RWPE2 (cell line): ENCODE results near the gene GTF2IRD1.

ENCODE experiments used
- ATAC-seq: fragments of 200-7000 bp; cut with Tn5 transposase; 3 replicates; pipeline ENCODE4 v1.9.1; 2021; ENCODE audit warnings: low read depth
- DNase-seq: peaks from one replicate; pipeline ENCODE4 v3.0.0-alpha.2; 2020; ENCODE audit warnings: low spot score
- H3K27ac ChIP-seq: fragments of 450-650 bp; 2 replicates; pipeline ENCODE4 v1.5.1; 2017; ENCODE audit warnings: mild to moderate bottlenecking; ENCODE audit not compliant: poor library complexity, severe bottlenecking
- H3K27me3 ChIP-seq: fragments of 250-450 bp; sonication (Bioruptor Pico); 2 replicates; pipeline ENCODE4 v1.5.1; 2021; ENCODE audit warnings: mild to moderate bottlenecking, moderate library complexity; ENCODE audit not compliant: insufficient read depth, poor library complexity, severe bottlenecking
- H3K36me3 ChIP-seq: fragments of 250-450 bp; sonication (Bioruptor Pico); 2 replicates; pipeline ENCODE4 v1.5.1; 2020; ENCODE audit warnings: low read depth, mild to moderate bottlenecking, moderate library complexity
- H3K4me1 ChIP-seq: fragments of 250-450 bp; sonication (Bioruptor Pico); 2 replicates; pipeline ENCODE4 v1.5.1; 2021; ENCODE audit warnings: mild to moderate bottlenecking, moderate library complexity; ENCODE audit not compliant: insufficient read depth, poor library complexity, severe bottlenecking
- H3K4me3 ChIP-seq: fragments of 250-450 bp; sonication (Bioruptor Pico); 2 replicates; pipeline ENCODE4 v1.5.1; 2021; ENCODE audit warnings: mild to moderate bottlenecking, moderate library complexity; ENCODE audit not compliant: severe bottlenecking
- H3K9me3 ChIP-seq: fragments of 250-450 bp; sonication (Bioruptor Pico); 2 replicates; pipeline ENCODE4 v1.5.1; 2021; ENCODE audit warnings: mild to moderate bottlenecking, moderate library complexity; ENCODE audit not compliant: severe bottlenecking
- TF ChIP-seq, protein P1 (sequence below): fragments of 450-650 bp; IDR thresholded peaks from one replicate; pipeline ENCODE4 v1.5.1; 2017; ENCODE audit warnings: mild to moderate bottlenecking, moderate library complexity; ENCODE audit not compliant: poor library complexity, severe bottlenecking

Gene GTF2IRD1

DNA sequence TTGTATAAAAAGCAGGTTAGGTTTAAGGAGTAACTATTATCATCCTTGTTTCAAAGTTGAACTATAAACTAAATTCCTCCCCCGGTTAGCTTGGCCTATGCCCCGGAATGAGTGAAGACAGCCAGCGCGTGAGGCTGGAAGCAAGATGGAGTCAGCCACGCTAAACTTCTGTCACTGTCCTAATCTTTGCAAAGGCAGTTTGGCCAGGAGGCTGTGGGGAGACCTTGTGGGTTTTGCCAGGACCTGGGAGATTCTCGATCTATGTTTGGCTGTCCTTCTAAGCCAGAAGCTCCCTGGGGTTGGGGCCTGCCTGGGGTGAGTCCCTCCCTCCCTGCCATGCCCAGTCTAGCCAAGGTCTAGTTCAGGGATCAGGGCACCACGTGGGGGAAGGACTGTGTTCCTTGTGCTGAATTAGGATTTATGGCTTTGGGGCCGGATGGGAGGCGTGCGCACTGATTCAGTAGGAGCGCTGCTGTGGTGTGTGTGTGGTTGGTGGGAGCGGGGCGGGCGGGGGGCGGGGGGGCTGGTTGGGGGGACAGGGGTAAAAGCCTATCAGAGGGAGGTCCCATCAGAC, 871 bp upstream of the GTF2IRD1 start:
- Histone ChIP-seq H3K4me1 (peaks cover 11% of the 10 kb centered on the region), H3K27ac (peak overlapping the region; percentile 92), H3K27me3 (no peaks in the 10 kb centered on the region), H3K9me3 (no peaks in the 10 kb centered on the region), H3K36me3 (peaks cover 4% of the 10 kb centered on the region; the same call in 1 of the 2 replicates), H3K4me3 (peak overlapping the region; percentile 53)
- DNase-seq = no peak
- TF ChIP-seq, protein P1, sequence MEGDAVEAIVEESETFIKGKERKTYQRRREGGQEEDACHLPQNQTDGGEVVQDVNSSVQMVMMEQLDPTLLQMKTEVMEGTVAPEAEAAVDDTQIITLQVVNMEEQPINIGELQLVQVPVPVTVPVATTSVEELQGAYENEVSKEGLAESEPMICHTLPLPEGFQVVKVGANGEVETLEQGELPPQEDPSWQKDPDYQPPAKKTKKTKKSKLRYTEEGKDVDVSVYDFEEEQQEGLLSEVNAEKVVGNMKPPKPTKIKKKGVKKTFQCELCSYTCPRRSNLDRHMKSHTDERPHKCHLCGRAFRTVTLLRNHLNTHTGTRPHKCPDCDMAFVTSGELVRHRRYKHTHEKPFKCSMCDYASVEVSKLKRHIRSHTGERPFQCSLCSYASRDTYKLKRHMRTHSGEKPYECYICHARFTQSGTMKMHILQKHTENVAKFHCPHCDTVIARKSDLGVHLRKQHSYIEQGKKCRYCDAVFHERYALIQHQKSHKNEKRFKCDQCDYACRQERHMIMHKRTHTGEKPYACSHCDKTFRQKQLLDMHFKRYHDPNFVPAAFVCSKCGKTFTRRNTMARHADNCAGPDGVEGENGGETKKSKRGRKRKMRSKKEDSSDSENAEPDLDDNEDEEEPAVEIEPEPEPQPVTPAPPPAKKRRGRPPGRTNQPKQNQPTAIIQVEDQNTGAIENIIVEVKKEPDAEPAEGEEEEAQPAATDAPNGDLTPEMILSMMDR = no peak
- ATAC-seq = peak; percentile 36

GRCh38 chr7:74454021-74454924, 567 bp downstream of the GTF2IRD1 start:
- peak overlapping the region; percentile 92 for H3K27ac ChIP-seq
- TF ChIP-seq, protein P1 = no peak
- no peak for ATAC-seq
- H3K4me3 ChIP-seq = peak overlapping the region; percentile 53
- peaks cover 6% of the 10 kb centered on the region; the same call in 1 of the 2 replicates for H3K36me3 ChIP-seq
- DNase-seq = no peak
- H3K9me3 ChIP-seq = no peaks in the 10 kb centered on the region
- H3K4me1 ChIP-seq = peaks cover 11% of the 10 kb centered on the region
- no peaks in the 10 kb centered on the region for H3K27me3 ChIP-seq

DNA sequence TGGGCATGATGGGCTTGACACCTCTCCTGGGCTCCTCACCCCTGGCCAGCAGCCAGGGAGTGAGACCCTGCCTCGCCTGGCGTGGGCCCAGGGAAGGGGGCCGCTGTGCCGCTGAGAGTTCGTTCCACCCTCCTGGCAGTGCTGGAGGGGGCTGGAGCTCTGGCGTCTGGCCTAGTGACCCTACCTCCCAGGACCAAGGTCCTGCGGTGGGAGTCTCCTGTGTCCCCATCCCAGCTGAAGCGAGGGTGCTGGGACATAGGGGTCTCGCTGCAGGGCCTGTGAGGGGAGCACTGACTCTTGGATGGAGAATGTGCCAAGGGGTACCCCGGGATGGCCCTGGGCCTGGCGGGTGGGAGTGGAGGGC, 1.2 kb downstream of the GTF2IRD1 start:
- Histone ChIP-seq H3K4me3 (peak overlapping the region; percentile 53), H3K27ac (peak overlapping the region; percentile 92), H3K4me1 (peaks cover 11% of the 10 kb centered on the region), H3K27me3 (no peaks in the 10 kb centered on the region), H3K36me3 (peaks cover 6% of the 10 kb centered on the region; the same call in 1 of the 2 replicates), H3K9me3 (no peaks in the 10 kb centered on the region)
- no peak for ATAC-seq
- TF ChIP-seq, protein P1 = no peak
- DNase-seq = no peak

DNA sequence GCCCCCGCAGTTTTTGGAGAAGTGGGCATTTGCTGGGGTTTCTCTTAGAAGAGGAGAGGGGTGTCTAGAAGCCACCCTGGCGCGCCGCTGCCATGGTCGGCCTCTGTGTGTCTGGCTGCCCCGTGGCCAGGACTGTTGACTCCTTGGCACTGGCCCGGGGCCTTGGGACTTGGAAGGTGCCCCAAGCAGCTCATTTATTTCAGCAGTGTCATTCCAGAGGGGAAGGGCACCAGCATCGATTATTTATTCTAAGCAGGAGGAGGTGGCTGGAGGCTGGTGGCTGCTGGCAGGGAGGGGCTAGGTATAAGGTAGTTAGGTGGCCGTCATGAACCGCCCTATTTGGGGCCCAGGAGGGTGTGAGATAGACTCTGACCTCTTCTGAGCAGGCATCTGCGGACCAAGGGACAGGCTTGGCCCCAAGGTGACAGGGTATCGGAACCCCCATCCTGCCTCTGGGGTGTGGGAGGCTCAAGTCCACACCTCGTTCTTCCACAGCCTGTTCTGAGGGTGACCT, 1.6 kb downstream of the GTF2IRD1 start:
- no peak for ATAC-seq
- peak overlapping the region; percentile 92 for H3K27ac ChIP-seq
- peaks cover 6% of the 10 kb centered on the region; the same call in 1 of the 2 replicates for H3K36me3 ChIP-seq

More for the DNA sequence above, 1.6 kb downstream of the GTF2IRD1 start:
- H3K27me3 ChIP-seq = no peaks in the 10 kb centered on the region
- TF ChIP-seq, protein P1 = no peak
- H3K4me1 ChIP-seq = peaks cover 11% of the 10 kb centered on the region
- peak overlapping the region; percentile 53 for H3K4me3 ChIP-seq
- no peak for DNase-seq
- no peaks in the 10 kb centered on the region for H3K9me3 ChIP-seq
